Measurements from ENCODE around the gene GABARAP.

DNA sequence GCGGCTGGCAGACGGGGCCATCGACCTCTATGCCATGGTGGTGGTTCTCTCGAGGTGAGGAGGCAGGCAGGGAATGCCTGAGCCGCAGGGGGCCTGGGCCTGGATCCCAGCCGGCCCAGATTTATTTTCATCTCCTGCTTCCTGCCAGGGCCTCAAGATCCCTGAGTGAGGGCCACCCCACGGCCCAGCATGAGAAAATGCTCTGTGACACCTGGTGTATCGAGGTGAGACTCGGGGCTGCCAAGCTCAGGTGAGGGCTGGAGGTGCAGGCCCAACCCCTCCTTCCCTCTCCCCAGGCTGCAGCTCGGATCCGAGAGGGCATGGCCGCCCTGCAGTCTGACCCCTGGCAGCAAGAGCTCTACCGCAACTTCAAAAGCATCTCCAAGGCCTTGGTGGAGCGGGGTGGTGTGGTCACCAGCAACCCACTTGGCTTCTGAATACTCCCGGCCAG is 17.6 kb downstream of the GABARAP start:
- TF ChIP-seq, protein P1, sequence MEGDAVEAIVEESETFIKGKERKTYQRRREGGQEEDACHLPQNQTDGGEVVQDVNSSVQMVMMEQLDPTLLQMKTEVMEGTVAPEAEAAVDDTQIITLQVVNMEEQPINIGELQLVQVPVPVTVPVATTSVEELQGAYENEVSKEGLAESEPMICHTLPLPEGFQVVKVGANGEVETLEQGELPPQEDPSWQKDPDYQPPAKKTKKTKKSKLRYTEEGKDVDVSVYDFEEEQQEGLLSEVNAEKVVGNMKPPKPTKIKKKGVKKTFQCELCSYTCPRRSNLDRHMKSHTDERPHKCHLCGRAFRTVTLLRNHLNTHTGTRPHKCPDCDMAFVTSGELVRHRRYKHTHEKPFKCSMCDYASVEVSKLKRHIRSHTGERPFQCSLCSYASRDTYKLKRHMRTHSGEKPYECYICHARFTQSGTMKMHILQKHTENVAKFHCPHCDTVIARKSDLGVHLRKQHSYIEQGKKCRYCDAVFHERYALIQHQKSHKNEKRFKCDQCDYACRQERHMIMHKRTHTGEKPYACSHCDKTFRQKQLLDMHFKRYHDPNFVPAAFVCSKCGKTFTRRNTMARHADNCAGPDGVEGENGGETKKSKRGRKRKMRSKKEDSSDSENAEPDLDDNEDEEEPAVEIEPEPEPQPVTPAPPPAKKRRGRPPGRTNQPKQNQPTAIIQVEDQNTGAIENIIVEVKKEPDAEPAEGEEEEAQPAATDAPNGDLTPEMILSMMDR (IDR thresholded peaks at IDR 0.05): no peak
- TF ChIP-seq POLR2A (IDR thresholded peaks at IDR 0.05): no peak
